IPS-20b (cell line): Measurements from ENCODE around the gene FBXL17.

Source experiments
- H3K27ac ChIP-seq: one replicate; pipeline ENCODE4 v1.5.1; 2013; ENCODE audit warnings: low read length
- H3K27me3 ChIP-seq: 2 replicates; pipeline ENCODE4 v1.6.1; 2013; ENCODE audit warnings: mild to moderate bottlenecking, low read length, inconsistent platforms; ENCODE audit not compliant: insufficient read depth
- H3K36me3 ChIP-seq: 2 replicates; pipeline ENCODE4 v1.6.1; 2013; ENCODE audit warnings: low read depth, mild to moderate bottlenecking, inconsistent platforms, low read length, moderate library complexity; ENCODE audit not compliant: insufficient read depth
- H3K4me1 ChIP-seq: 2 replicates; pipeline ENCODE4 v1.6.1; 2013; ENCODE audit warnings: mild to moderate bottlenecking, control low read depth, inconsistent platforms, low read length, moderate library complexity; ENCODE audit not compliant: insufficient read depth
- H3K4me3 ChIP-seq: 2 replicates; pipeline ENCODE4 v1.5.1; 2013; ENCODE audit warnings: mild to moderate bottlenecking, low read length, inconsistent platforms
- H3K9ac ChIP-seq: 2 replicates; pipeline ENCODE4 v1.6.1; 2013; ENCODE audit warnings: low read depth, mild to moderate bottlenecking, inconsistent platforms, low read length, moderate library complexity
- H3K9me3 ChIP-seq: 2 replicates; pipeline ENCODE4 v1.6.1; 2013; ENCODE audit warnings: mild to moderate bottlenecking, low read depth, low read length, inconsistent platforms; ENCODE audit not compliant: insufficient read depth

FBXL17 gene

GRCh38 chr5:107977550-107978071, 404.3 kb downstream of the FBXL17 start:
- Histone ChIP-seq H3K9me3 (no peaks in the 10 kb centered on the region), H3K27me3 (no peaks in the 10 kb centered on the region), H3K4me1 (peaks cover 14% of the 10 kb centered on the region), H3K36me3 (no peaks in the 10 kb centered on the region), H3K4me3 (no peak overlapping the region), H3K27ac (no peak overlapping the region), H3K9ac (no peak overlapping the region)

GRCh38 chr5:107975568-107975967, 406.3 kb downstream of the FBXL17 start:
- Histone ChIP-seq H3K4me1 (peaks cover 14% of the 10 kb centered on the region), H3K27me3 (no peaks in the 10 kb centered on the region), H3K9ac (no peak overlapping the region), H3K27ac (no peak overlapping the region), H3K9me3 (no peaks in the 10 kb centered on the region), H3K36me3 (no peaks in the 10 kb centered on the region), H3K4me3 (no peak overlapping the region)

DNA sequence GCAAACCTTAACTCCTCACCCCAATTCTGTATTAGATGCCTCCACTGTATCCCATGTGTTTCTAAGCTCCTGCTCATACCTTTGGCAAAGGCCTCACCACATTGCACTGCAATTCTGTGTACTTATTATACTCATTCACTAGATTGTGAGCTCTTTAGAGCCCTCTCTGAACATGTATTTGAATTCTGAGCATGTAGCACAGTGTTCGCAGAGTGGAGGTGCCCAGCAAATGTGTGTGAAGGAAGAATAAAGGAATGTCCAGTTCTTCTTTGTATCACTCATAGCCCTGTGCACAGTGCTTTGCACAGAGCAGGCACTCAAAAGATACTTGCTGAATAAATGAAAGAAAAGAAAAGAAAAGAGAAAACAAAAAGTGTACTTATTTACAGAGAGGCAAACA, 410.1 kb downstream of the FBXL17 start:
- Histone ChIP-seq H3K9me3 (no peaks in the 10 kb centered on the region), H3K4me3 (no peak overlapping the region), H3K27me3 (no peaks in the 10 kb centered on the region), H3K9ac (no peak overlapping the region), H3K36me3 (no peaks in the 10 kb centered on the region), H3K4me1 (peaks cover 12% of the 10 kb centered on the region), H3K27ac (no peak overlapping the region)

DNA sequence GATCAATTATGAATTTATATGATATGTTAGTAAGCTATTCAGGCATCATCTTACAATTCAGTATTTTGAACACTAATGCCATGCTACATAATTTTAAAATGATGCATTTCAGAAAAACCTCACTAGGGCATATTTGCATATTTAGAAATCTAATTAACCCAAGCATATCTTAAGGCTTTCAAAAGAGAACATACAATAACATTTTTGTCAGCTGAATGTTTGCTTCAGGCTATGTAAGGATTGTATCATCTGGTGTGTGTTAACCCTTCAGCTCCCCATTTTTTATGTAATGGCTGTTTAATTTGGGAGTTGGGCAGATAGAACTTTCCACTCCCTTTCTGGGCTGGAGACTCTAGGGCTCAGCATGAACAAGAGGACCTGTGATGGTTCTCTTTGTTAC, 412.1 kb downstream of the FBXL17 start:
- no peak overlapping the region for H3K4me3 ChIP-seq
- H3K27ac ChIP-seq = no peak overlapping the region
- H3K27me3 ChIP-seq = no peaks in the 10 kb centered on the region
- no peak overlapping the region for H3K9ac ChIP-seq
- peaks cover 17% of the 10 kb centered on the region; the same call in 1 of the 2 replicates for H3K4me1 ChIP-seq
- H3K9me3 ChIP-seq = no peaks in the 10 kb centered on the region
- H3K36me3 ChIP-seq = no peaks in the 10 kb centered on the region

DNA sequence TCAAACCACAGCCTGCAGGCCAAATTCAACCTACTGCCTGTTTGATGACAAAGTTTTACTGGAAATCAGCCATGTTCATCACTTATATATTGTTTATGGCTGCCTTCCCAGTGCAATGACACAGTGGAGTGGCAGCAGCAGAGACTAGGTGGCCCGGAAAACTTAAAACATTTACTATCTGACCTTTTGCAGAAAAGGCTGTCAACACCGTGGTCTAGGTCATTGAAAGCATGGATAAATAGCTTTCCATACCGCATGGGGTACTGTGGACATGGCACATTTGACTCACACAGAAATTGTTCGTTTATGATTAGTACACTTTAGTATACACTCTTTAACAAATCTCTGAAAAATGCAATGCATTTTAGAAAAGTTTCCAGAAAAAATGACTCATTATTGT, 412.9 kb downstream of the FBXL17 start:
- Histone ChIP-seq H3K27ac (no peak overlapping the region), H3K4me1 (0 out of 2 replicates have a peak, but pooled peaks cover 11% of the 10 kb centered on the region), H3K27me3 (no peaks in the 10 kb centered on the region), H3K9me3 (no peaks in the 10 kb centered on the region), H3K36me3 (no peaks in the 10 kb centered on the region), H3K9ac (no peak overlapping the region), H3K4me3 (no peak overlapping the region)

- Histone ChIP-seq H3K9ac (no peak overlapping the region), H3K27me3 (no peaks in the 10 kb centered on the region), H3K36me3 (no peaks in the 10 kb centered on the region), H3K4me1 (0 out of 2 replicates have a peak, but pooled peaks cover 11% of the 10 kb centered on the region), H3K27ac (no peak overlapping the region), H3K9me3 (no peaks in the 10 kb centered on the region), H3K4me3 (no peak overlapping the region)
Observed at GRCh38 chr5:107968406-107968843, 413.5 kb downstream of the FBXL17 start.

GRCh38 chr5:107966201-107966600, 415.7 kb downstream of the FBXL17 start:
- H3K9ac ChIP-seq = no peak overlapping the region
- H3K27ac ChIP-seq = no peak overlapping the region
- no peaks in the 10 kb centered on the region for H3K9me3 ChIP-seq
- no peaks in the 10 kb centered on the region for H3K27me3 ChIP-seq
- H3K36me3 ChIP-seq = no peaks in the 10 kb centered on the region
- H3K4me1 ChIP-seq = 0 out of 2 replicates have a peak, but pooled peaks cover 11% of the 10 kb centered on the region
- no peak overlapping the region for H3K4me3 ChIP-seq

DNA sequence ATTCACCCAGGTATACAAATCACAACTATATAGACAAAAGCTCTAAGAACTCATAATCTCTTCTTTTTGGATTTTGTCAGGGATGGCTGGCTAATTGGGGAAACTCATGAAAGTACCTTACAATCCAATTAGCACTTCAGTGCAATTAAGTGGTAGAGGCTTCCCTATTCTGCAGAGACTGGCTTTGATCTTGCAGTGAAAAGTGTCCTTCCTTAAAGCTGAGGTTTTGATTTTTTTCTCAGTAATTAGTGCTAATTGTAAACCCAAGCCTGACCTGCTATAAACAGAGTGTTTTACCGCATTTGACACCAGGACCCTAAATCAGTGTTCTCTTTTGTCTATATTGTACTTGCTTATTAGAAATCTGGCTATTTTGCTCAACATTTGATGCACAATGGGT, 417.2 kb downstream of the FBXL17 start:
- Histone ChIP-seq H3K4me1 (0 out of 2 replicates have a peak, but pooled peaks cover 11% of the 10 kb centered on the region), H3K27ac (no peak overlapping the region), H3K9me3 (no peaks in the 10 kb centered on the region), H3K9ac (no peak overlapping the region), H3K36me3 (no peaks in the 10 kb centered on the region), H3K4me3 (no peak overlapping the region), H3K27me3 (no peaks in the 10 kb centered on the region)

DNA sequence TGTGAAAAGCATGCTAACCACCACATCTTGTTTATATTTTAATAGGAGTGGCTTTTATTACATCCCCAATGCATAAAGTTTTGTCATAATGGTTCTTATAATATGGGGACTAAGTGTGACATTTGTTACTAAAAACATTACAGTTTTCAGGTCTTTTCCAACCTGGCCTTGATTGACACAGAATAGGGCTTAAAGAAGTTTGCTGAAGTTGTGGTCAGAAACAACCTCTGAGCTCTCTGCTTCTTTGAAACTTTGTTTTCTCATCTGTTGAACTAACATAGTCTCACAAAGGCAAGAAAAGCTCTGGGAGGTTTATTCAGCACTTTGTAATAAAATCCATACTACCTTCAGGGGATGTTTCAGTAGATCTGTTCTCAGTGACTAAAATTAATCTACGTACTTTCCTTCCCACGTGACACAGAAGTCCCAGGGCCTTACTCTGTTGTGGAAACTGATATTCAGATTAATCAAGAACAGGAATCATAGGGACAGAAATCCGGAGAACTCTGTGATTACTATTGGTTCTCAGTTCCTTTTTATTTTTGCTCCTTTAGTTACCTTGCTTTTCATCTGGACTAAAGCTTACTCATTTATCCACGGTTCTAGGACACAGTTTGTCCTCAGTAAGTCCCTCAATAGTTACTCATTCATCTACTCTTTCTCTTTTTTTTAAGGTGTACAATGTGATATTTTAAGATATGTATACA, 422.2 kb downstream of the FBXL17 start:
- no peaks in the 10 kb centered on the region for H3K27me3 ChIP-seq
- no peaks in the 10 kb centered on the region for H3K36me3 ChIP-seq

GRCh38 chr5:107958861-107959260, 423.0 kb downstream of the FBXL17 start:
- H3K9ac ChIP-seq = no peak overlapping the region
- H3K27ac ChIP-seq = no peak overlapping the region
- H3K4me1 ChIP-seq = no peaks in the 10 kb centered on the region

More for the DNA sequence above, 422.2 kb downstream of the FBXL17 start:
- no peaks in the 10 kb centered on the region for H3K4me1 ChIP-seq
- no peak overlapping the region for H3K27ac ChIP-seq
- H3K9me3 ChIP-seq = no peaks in the 10 kb centered on the region
- no peak overlapping the region for H3K4me3 ChIP-seq
- no peak overlapping the region for H3K9ac ChIP-seq

DNA sequence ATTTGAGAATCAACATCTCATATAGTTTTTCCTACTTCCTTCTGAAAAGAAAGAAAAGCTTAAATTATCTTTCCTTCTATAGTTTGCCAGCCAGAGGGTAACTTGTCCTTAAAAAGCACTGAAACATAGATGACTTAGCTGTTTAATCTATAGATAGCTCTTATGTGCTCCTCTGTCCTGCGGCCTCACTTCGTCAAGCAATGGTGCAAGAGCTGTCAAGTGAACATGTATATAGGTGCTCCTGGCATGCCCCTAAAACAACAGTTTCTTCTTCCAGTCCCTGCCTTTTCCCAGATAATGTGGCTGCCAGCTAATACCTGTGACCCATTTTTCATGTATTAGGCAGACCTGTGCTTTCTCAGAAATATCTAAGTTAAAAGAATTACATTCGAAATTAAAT, 423.5 kb downstream of the FBXL17 start:
- Histone ChIP-seq H3K36me3 (no peaks in the 10 kb centered on the region), H3K27me3 (no peaks in the 10 kb centered on the region), H3K9me3 (no peaks in the 10 kb centered on the region), H3K9ac (no peak overlapping the region), H3K4me3 (no peak overlapping the region), H3K27ac (no peak overlapping the region), H3K4me1 (no peaks in the 10 kb centered on the region)

More at GRCh38 chr5:107958861-107959260, 423.0 kb downstream of the FBXL17 start:
- H3K36me3 ChIP-seq = no peaks in the 10 kb centered on the region
- H3K4me3 ChIP-seq = no peak overlapping the region
- H3K9me3 ChIP-seq = no peaks in the 10 kb centered on the region
- no peaks in the 10 kb centered on the region for H3K27me3 ChIP-seq

DNA sequence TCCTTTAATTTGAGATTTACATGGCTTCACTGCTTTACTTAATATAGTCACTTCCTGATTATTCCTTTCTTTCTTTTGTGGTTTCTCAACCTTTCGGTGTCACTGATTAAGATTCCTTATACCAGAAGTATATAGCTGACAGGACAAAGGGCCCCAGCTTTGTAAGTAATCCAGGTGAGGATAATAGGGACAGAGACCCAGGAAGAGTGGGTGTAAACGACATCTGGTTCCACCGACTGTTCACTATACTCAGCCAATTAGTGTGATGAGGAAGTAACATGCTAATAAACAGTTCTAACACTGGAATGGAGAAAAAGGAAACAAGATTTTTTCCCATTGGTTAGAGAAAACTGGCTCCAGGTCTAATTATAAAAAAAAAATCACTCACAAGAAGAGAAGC, 424.8 kb downstream of the FBXL17 start:
- H3K27me3 ChIP-seq = no peaks in the 10 kb centered on the region
- H3K4me1 ChIP-seq = no peaks in the 10 kb centered on the region
- H3K36me3 ChIP-seq = no peaks in the 10 kb centered on the region
- no peaks in the 10 kb centered on the region for H3K9me3 ChIP-seq
- H3K4me3 ChIP-seq = no peak overlapping the region
- no peak overlapping the region for H3K27ac ChIP-seq
- no peak overlapping the region for H3K9ac ChIP-seq
